Measurements from ENCODE around the gene TDP2. TPM values are rescaled to one million over a fixed set of nuclear protein-coding genes. Genes with fewer than 3 reads are reported as not detected.

TDP2 gene
- total RNA-seq, 2 experiments from 2014 or later, result 63.9 to 64.6 TPM

DNA sequence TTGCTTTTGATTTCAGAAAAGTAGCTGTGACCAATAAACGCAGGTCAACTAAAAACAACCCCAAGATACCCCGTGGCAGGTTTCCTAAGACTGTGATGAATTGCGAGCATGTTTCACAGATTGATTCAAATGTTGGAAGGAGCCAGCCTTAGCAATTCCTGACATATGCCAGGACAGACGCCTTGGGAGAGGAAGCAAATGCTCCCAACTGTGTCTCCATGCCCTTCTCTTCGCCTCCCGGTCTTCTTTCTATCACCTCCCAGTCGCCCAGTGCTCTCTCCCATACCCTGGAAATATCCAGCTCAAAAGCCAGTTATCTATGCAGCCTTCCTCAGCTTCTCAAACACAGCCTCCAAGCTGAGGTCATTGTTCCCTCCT lies 52.7 kb downstream of the TDP2 start:
- peaks cover 16% of the 10 kb centered on the region for H3K27me3 Mint-ChIP-seq
- intact Hi-C loops (cut with DNase I, micrococcal nuclease), result no loop called here
- POLR2A ChIA-PET, result interaction anchor here (0.7 kb wide), 1 partner anchor 35 kb away, joined by 3 read pairs; no protein-coding TSS in a partner anchor
- H3K4me3 ChIP-seq (ENCODE audit: low read length), result no peak overlapping the region
- H3K4me1 Mint-ChIP-seq (ENCODE audit: low read depth), result no peaks in the 10 kb centered on the region
- H3K9me3 ChIP-seq (ENCODE audit: control insufficient read depth in 1 of 2, insufficient read depth in 1 of 2, low read length in 2 of 2), result no peaks in the 10 kb centered on the region
- no peaks in the 10 kb centered on the region for H3K27me3 ChIP-seq (ENCODE audit: control insufficient read depth in 1 of 2, insufficient read depth in 2 of 2, low read length in 2 of 2)
- CTCF ChIA-PET, result interaction anchor here (1.4 kb wide), 1 partner anchor 52 kb away, joined by 3 read pairs; no protein-coding TSS in a partner anchor
- ATAC-seq (ENCODE audit: poor library complexity) (no peak), DNase-seq (no peak)
- no peaks in the 10 kb centered on the region for H3K4me1 ChIP-seq (ENCODE audit: insufficient read depth, low read length)
- H3K27ac ChIP-seq (ENCODE audit: low read depth in 1 of 2, low read length in 2 of 2), result no peak overlapping the region
- no peaks in the 10 kb centered on the region for H3K36me3 ChIP-seq (ENCODE audit: insufficient read depth, low read length)
- no peak overlapping the region for H3K4me3 Mint-ChIP-seq
- no peaks in the 10 kb centered on the region for H3K36me3 Mint-ChIP-seq (ENCODE audit: low read depth)
- H3K27ac Mint-ChIP-seq, result no peak overlapping the region
- no peaks in the 10 kb centered on the region for H3K9me3 Mint-ChIP-seq
- TF ChIP-seq CTCF (IDR thresholded peaks at IDR 0.05), result no peak

GRCh38 chr6:24613361-24614042 lies 53.2 kb downstream of the TDP2 start:
- no peak overlapping the region for H3K27ac ChIP-seq (ENCODE audit: low read depth in 1 of 2, low read length in 2 of 2)
- DNase-seq, result no peak
- H3K36me3 Mint-ChIP-seq (ENCODE audit: low read depth), result no peaks in the 10 kb centered on the region

GRCh38 chr6:24610672-24611071 lies 56.0 kb downstream of the TDP2 start:
- Histone ChIP-seq H3K9me3 (ENCODE audit: control insufficient read depth in 1 of 2, insufficient read depth in 1 of 2, low read length in 2 of 2) (no peaks in the 10 kb centered on the region), H3K4me3 (ENCODE audit: low read length) (no peak overlapping the region), H3K27ac (ENCODE audit: low read depth in 1 of 2, low read length in 2 of 2) (no peak overlapping the region), H3K4me1 (ENCODE audit: insufficient read depth, low read length) (no peaks in the 10 kb centered on the region), H3K36me3 (ENCODE audit: insufficient read depth, low read length) (no peaks in the 10 kb centered on the region), H3K27me3 (ENCODE audit: control insufficient read depth in 1 of 2, insufficient read depth in 2 of 2, low read length in 2 of 2) (peaks cover 0 to 3% of the 10 kb centered on the region in 2 experiments)
- Mint-ChIP-seq H3K9me3 (no peaks in the 10 kb centered on the region), H3K27ac (no peak overlapping the region), H3K36me3 (ENCODE audit: low read depth) (no peaks in the 10 kb centered on the region), H3K4me1 (ENCODE audit: low read depth) (no peaks in the 10 kb centered on the region), H3K27me3 (peaks cover 16% of the 10 kb centered on the region), H3K4me3 (no peak overlapping the region)
- no peak for TF ChIP-seq CTCF (IDR thresholded peaks at IDR 0.05)
- POLR2A ChIA-PET, result no interaction called here
- intact Hi-C loops (cut with DNase I, micrococcal nuclease), result no loop called here
- no peak for ATAC-seq (ENCODE audit: poor library complexity)
- CTCF ChIA-PET, result no interaction called here
- DNase-seq, result no peak

More at GRCh38 chr6:24613361-24614042, 53.2 kb downstream of the TDP2 start:
- Mint-ChIP-seq H3K9me3 (no peaks in the 10 kb centered on the region), H3K27me3 (peaks cover 16% of the 10 kb centered on the region), H3K4me1 (ENCODE audit: low read depth) (no peaks in the 10 kb centered on the region), H3K4me3 (no peak overlapping the region), H3K27ac (no peak overlapping the region)
- POLR2A ChIA-PET, result interaction anchor here (0.7 kb wide), 1 partner anchor 34 kb away, joined by 3 read pairs; no protein-coding TSS in a partner anchor
- Histone ChIP-seq H3K36me3 (ENCODE audit: insufficient read depth, low read length) (no peaks in the 10 kb centered on the region), H3K9me3 (ENCODE audit: control insufficient read depth in 1 of 2, insufficient read depth in 1 of 2, low read length in 2 of 2) (no peaks in the 10 kb centered on the region), H3K4me1 (ENCODE audit: insufficient read depth, low read length) (no peaks in the 10 kb centered on the region), H3K27me3 (ENCODE audit: control insufficient read depth in 1 of 2, insufficient read depth in 2 of 2, low read length in 2 of 2) (no peaks in the 10 kb centered on the region), H3K4me3 (ENCODE audit: low read length) (no peak overlapping the region)
- intact Hi-C loops (cut with DNase I, micrococcal nuclease), result no loop called here
- ATAC-seq (ENCODE audit: poor library complexity), result no peak
- CTCF ChIA-PET, result interaction anchor here (0.7 kb wide), 1 partner anchor 1292 kb away, joined by 3 read pairs; no protein-coding TSS in a partner anchor
- TF ChIP-seq CTCF (IDR thresholded peaks at IDR 0.05), result no peak

Data from CD4-positive, alpha-beta T cell (primary cell).